ENCODE results near the gene OR1M1. TPM values are rescaled to one million over a fixed set of nuclear protein-coding genes. Genes with fewer than 3 reads are reported as not detected.
A peak's percentile ranks its signal among the peaks of the same experiment; 100 is the strongest.

The OR1M1 gene
- total RNA-seq, 1 experiment from 2014 or later: not detected

- ChIA-PET CTCF (no interaction called here), POLR2A (ENCODE audit: unreplicated experiment) (no interaction called here)
- Histone ChIP-seq H3K79me2 (ENCODE audit: low read length) (peaks cover 45% of the 10 kb centered on the region), H4K20me1 (ENCODE audit: low read length) (peaks cover 8% of the 10 kb centered on the region; the same call in 1 of the 2 replicates), H3K9me3 (ENCODE audit: low read length) (peaks cover 30% of the 10 kb centered on the region), H3K9me2 (replicated peaks; ENCODE audit: low read length) (no peaks in the 10 kb centered on the region), H3K9ac (ENCODE audit: low read length) (peak overlapping the region; percentile 95), H3F3A (ENCODE audit: low read length, unreplicated experiment) (no peaks in the 10 kb centered on the region), H3K27ac (ENCODE audit: low read length) (no peak overlapping the region), H3K4me3 (ENCODE audit: low read length) (peak overlapping the region; percentile 88), H3K27me3 (ENCODE audit: low read length) (no peaks in the 10 kb centered on the region), H2AFZ (ENCODE audit: low read length) (peak overlapping the region; percentile 96), H3K4me2 (ENCODE audit: low read length) (peak overlapping the region; percentile 86), H3K36me3 (ENCODE audit: low read depth, low read length) (peaks cover 37% of the 10 kb centered on the region), H3K4me1 (ENCODE audit: insufficient read depth, low read length) (peaks cover 13% of the 10 kb centered on the region; the same call in 1 of the 2 replicates)
- DNase-seq: no peak
- TF ChIP-seq CTCF (conservative IDR thresholded peaks at IDR 0.05; ENCODE audit: low read depth, low read length) (no peak), EZH2 (IDR thresholded peaks at IDR 0.05; ENCODE audit: low read length, unreplicated experiment) (no peak), EZH2phosphoT487 (IDR thresholded peaks at IDR 0.05; ENCODE audit: borderline replicate concordance, low read length) (no peak)
- no peak for ATAC-seq
- intact Hi-C loops (cut with micrococcal nuclease): loop anchor here (1.0 to 10.0 kb wide), 2 partner anchors 295 to 657 kb away; partner anchors contain the start of gene ZNF266
- BruUV-seq (replicated peaks): TSS peak; percentile 89
These were observed 52.8 kb downstream of the OR1M1 start for GRCh38 chr19:9139609-9140158.

- Histone ChIP-seq H3K4me3 (ENCODE audit: low read length) (peak within 1 kb of the TSS; percentile 88), H3K27me3 (ENCODE audit: low read length) (no peaks in the 10 kb centered on the region), H3F3A (ENCODE audit: low read length, unreplicated experiment) (no peaks in the 10 kb centered on the region), H3K36me3 (ENCODE audit: low read depth, low read length) (peaks cover 43% of the 10 kb centered on the region), H3K27ac (ENCODE audit: low read length) (peak within 1 kb of the TSS; percentile 36), H2AFZ (ENCODE audit: low read length) (peak within 1 kb of the TSS; percentile 96), H3K79me2 (ENCODE audit: low read length) (peaks cover 52% of the 10 kb centered on the region), H3K9me3 (ENCODE audit: low read length) (peaks cover 36% of the 10 kb centered on the region), H3K9ac (ENCODE audit: low read length) (peak within 1 kb of the TSS; percentile 95), H3K4me2 (ENCODE audit: low read length) (peak within 1 kb of the TSS; percentile 86), H3K9me2 (replicated peaks; ENCODE audit: low read length) (no peaks in the 10 kb centered on the region), H3K4me1 (ENCODE audit: insufficient read depth, low read length) (peaks cover 13% of the 10 kb centered on the region; the same call in 1 of the 2 replicates), H4K20me1 (ENCODE audit: low read length) (peaks cover 8% of the 10 kb centered on the region; the same call in 1 of the 2 replicates)
- TF ChIP-seq EZH2 (IDR thresholded peaks at IDR 0.05; ENCODE audit: low read length, unreplicated experiment): no peak
- TF ChIP-seq EZH2phosphoT487 (IDR thresholded peaks at IDR 0.05; ENCODE audit: borderline replicate concordance, low read length): no peak
- TF ChIP-seq CTCF (conservative IDR thresholded peaks at IDR 0.05; ENCODE audit: low read depth, low read length): no peak
- intact Hi-C loops (cut with micrococcal nuclease): loop anchor here (1.0 to 10.0 kb wide), 2 partner anchors 294 to 656 kb away; partner anchors contain the start of gene ZNF266
- ATAC-seq (peak; percentile 91), DNase-seq (peak; percentile 97)
- BruUV-seq (replicated peaks): TSS peak; percentile 58
- CTCF ChIA-PET: interaction anchor here (0.6 kb wide), 1 partner anchor 65 kb away, joined by 4 read pairs; no protein-coding TSS in a partner anchor
- POLR2A ChIA-PET (ENCODE audit: unreplicated experiment): no interaction called here
These were observed 53.5 kb downstream of the OR1M1 start, which contains the start of gene ZNF317 for GRCh38 chr19:9140159-9140874. TSS of gene ZNF317 (plus strand) at chr19:9140397. CDS start at chr19:9156017, 15,620 bp downstream.

Data from PC-3 (cell line).